ENCODE data around the gene NEK8. TPM values are rescaled to one million over a fixed set of nuclear protein-coding genes. Genes with fewer than 3 reads are reported as not detected.

Gene NEK8
- total and polyA plus RNA-seq, 9 of the 15 experiments (the other 6 are each of a cell fraction or from before 2014, with no cell fraction given): 0.98 to 16.6 (median 4.6) TPM

DNA sequence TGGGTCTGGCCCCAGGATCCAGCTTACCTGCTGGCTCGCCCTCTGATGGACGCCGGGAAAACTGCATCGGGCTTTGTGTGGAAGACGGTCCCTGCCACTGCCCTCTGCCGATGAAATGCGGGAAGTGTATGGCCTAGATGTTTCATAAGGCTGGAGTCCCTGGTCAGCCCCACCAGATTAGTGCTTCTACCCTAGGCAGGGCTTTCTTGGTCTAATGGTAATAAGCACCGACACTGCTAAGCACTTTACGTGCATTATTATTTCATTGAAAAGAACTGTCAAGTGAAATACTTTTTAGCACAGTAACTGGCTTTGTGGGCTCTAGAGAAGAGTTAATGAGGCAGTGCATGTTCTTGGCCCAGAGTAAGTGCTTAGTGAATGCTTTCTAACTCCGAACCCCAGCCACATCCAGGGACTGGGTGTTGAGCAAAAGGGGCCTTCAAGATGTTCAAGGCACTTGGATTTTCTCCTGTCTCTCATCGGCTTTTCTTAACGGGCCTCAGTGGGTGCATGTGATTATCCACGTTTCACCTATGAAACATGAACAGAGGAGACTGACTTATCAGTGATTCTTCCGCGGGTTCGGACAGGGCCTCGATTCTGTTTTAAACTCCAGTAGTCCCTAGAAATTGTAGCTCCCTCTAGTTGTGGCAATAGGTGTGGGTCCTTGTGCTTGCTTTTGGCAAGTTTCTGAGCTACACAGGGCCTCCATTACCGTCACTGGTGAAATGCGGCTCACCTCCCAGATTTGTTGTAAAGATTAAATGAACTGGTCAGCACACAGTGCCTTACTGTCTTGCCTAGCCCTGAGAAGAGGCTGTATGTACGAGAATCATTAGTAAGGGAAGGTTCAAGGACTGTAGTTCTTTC is 21.8 kb downstream of the NEK8 start (continued):
- TF ChIP-seq, protein P1, sequence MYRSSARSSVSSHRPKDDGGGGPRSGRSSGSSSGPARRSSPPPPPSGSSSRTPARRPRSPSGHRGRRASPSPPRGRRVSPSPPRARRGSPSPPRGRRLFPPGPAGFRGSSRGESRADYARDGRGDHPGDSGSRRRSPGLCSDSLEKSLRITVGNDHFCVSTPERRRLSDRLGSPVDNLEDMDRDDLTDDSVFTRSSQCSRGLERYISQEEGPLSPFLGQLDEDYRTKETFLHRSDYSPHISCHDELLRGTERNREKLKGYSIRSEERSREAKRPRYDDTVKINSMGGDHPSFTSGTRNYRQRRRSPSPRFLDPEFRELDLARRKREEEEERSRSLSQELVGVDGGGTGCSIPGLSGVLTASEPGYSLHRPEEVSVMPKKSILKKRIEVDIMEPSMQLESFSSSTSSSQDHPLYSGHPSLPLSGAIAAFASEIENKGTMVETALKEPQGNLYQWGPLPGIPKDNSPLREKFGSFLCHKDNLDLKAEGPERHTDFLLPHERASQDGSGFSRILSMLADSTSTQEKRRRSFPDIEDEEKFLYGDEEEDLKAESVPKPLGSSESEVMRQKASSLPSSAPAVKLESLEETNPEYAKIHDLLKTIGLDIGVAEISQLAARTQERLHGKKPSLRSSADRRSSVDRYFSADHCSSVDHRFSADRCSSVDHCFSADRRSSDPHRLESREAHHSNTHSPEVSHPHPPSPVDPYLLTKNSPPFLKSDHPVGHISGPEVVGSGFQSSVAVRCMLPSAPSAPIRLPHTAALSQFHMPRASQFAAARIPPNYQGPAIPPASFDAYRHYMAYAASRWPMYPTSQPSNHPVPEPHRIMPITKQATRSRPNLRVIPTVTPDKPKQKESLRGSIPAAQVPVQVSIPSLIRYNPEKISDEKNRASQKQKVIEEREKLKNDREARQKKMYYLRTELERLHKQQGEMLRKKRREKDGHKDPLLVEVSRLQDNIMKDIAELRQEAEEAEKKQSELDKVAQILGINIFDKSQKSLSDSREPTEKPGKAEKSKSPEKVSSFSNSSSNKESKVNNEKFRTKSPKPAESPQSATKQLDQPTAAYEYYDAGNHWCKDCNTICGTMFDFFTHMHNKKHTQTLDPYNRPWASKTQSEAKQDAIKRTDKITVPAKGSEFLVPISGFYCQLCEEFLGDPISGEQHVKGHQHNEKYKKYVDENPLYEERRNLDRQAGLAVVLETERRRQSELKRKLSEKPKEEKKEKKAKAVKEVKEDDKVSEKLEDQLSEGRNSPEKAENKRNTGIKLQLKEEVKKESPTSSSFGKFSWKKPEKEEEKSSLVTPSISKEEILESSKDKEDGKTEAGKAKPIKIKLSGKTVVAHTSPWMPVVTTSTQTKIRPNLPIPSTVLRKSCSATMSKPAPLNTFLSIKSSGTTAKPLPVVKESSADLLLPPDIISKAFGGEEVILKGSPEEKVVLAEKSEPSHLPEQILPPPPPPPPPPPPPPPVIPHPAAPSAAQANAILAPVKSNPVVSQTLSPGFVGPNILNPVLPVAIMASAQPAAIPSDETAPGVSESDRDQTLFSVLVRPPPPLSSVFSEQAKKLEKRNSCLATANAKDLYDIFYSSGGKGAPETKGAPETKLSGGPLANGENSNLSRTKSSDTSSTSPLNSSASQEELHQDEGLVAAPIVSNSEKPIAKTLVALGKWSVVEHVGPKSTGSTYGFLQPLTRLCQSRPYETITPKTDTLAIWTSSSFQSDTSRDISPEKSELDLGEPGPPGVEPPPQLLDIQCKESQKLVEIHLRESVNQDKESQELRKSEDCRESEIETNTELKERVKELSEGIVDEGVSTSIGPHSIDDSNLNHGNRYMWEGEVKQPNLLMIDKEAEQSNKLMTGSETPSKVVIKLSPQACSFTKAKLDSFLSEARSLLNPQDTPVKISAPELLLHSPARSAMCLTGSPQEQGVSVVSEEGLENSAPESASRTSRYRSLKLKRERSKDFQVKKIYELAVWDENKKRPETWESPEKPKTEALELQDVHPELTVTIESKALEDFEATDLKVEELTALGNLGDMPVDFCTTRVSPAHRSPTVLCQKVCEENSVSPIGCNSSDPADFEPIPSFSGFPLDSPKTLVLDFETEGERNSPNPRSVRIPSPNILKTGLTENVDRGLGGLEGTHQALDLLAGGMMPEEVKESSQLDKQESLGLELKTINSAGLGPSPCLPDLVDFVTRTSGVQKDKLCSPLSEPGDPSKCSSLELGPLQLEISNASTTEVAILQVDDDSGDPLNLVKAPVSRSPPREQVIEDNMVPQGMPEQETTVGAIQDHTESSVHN (IDR thresholded peaks at IDR 0.05; ENCODE audit: borderline replicate concordance in 1 of 2, low read depth in 1 of 2): no peak
- TF ChIP-seq, protein P2, sequence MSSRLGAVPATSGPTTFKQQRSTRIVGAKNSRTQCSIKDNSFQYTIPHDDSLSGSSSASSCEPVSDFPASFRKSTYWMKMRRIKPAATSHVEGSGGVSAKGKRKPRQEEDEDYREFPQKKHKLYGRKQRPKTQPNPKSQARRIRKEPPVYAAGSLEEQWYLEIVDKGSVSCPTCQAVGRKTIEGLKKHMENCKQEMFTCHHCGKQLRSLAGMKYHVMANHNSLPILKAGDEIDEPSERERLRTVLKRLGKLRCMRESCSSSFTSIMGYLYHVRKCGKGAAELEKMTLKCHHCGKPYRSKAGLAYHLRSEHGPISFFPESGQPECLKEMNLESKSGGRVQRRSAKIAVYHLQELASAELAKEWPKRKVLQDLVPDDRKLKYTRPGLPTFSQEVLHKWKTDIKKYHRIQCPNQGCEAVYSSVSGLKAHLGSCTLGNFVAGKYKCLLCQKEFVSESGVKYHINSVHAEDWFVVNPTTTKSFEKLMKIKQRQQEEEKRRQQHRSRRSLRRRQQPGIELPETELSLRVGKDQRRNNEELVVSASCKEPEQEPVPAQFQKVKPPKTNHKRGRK (tag; IDR thresholded peaks at IDR 0.05): no peak
- TF ChIP-seq ZSCAN29 (IDR thresholded peaks at IDR 0.05) (no peak), SAFB (IDR thresholded peaks at IDR 0.05; ENCODE audit: borderline replicate concordance, low read depth, low read length) (no peak), SIX5 (IDR thresholded peaks at IDR 0.05; ENCODE audit: borderline replicate concordance in 1 of 2, insufficient read depth in 1 of 2, low read depth in 1 of 2, low read length in 2 of 2) (no peak), KDM4B (IDR thresholded peaks at IDR 0.05; ENCODE audit: borderline replicate concordance in 2 of 2, low read depth in 1 of 2) (peak in 1 of 2 experiments; percentile 40; a peak in 1 of 4 replicates), SMAD4 (CRISPR knock-in tag; conservative IDR thresholded peaks at IDR 0.05) (0 out of 2 replicates have a peak, but pooled peaks have one; percentile 10), ZNF778 (CRISPR knock-in tag; IDR thresholded peaks at IDR 0.05) (no peak), PHF21A (IDR thresholded peaks at IDR 0.05; ENCODE audit: borderline replicate concordance, low read depth) (peak; percentile 61; the same call in 1 of the 2 replicates), HCFC1 (IDR thresholded peaks at IDR 0.05; ENCODE audit: low read depth, low read length) (no peak), ZNF133 (CRISPR knock-in tag; IDR thresholded peaks at IDR 0.05) (no peak)
- TF ChIP-seq, protein P3, sequence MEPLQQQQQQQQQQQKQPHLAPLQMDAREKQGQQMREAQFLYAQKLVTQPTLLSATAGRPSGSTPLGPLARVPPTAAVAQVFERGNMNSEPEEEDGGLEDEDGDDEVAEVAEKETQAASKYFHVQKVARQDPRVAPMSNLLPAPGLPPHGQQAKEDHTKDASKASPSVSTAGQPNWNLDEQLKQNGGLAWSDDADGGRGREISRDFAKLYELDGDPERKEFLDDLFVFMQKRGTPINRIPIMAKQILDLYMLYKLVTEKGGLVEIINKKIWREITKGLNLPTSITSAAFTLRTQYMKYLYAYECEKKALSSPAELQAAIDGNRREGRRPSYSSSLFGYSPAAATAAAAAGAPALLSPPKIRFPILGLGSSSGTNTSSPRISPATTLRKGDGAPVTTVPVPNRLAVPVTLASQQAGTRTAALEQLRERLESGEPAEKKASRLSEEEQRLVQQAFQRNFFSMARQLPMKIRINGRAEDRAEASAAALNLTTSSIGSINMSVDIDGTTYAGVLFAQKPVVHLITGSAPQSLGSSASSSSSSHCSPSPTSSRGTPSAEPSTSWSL (CRISPR knock-in tag; IDR thresholded peaks at IDR 0.05; ENCODE audit: borderline replicate concordance): no peak
- TF ChIP-seq, protein P4, sequence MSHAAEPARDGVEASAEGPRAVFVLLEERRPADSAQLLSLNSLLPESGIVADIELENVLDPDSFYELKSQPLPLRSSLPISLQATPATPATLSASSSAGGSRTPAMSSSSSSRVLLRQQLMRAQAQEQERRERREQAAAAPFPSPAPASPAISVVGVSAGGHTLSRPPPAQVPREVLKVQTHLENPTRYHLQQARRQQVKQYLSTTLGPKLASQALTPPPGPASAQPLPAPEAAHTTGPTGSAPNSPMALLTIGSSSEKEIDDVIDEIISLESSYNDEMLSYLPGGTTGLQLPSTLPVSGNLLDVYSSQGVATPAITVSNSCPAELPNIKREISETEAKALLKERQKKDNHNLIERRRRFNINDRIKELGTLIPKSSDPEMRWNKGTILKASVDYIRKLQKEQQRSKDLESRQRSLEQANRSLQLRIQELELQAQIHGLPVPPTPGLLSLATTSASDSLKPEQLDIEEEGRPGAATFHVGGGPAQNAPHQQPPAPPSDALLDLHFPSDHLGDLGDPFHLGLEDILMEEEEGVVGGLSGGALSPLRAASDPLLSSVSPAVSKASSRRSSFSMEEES (CRISPR knock-in tag; IDR thresholded peaks at IDR 0.05): no peak

Measured in K562 (cell line).